GM18909 (cell line): ENCODE data around the gene CCT4.
"Not testable (repeated sequence)": the region's sequence is repeated elsewhere in the genome, so short reads cannot be mapped to it uniquely, and the experiment has no call there.

Experiments
- ATAC-seq: cut with Tn5 transposase; IDR thresholded peaks from one replicate; pipeline ENCODE4 v1.9.1; 2021; ENCODE audit warnings: mild to moderate bottlenecking; ENCODE audit not compliant: unreplicated experiment, poor library complexity

CCT4 gene

GRCh38 chr2:61882850-61883249 is 5.6 kb downstream of the CCT4 start:
- no peak for ATAC-seq

- ATAC-seq, result not testable (repeated sequence)
Observed at GRCh38 chr2:61879351-61879750, 9.1 kb downstream of the CCT4 start.

- ATAC-seq, result no peak
Observed at GRCh38 chr2:61878761-61879160, 9.7 kb downstream of the CCT4 start.

GRCh38 chr2:61877571-61878245 is 10.7 kb downstream of the CCT4 start:
- no peak for ATAC-seq

- ATAC-seq, result no peak
Observed at GRCh38 chr2:61876400-61876799, 12.1 kb downstream of the CCT4 start.

GRCh38 chr2:61866482-61867089 is 21.9 kb downstream of the CCT4 start:
- not testable (repeated sequence) for ATAC-seq

GRCh38 chr2:61862085-61862484 is 26.4 kb downstream of the CCT4 start:
- no peak for ATAC-seq

GRCh38 chr2:61857224-61857623 is 31.2 kb downstream of the CCT4 start:
- no peak for ATAC-seq

GRCh38 chr2:61855318-61855613 is 33.2 kb downstream of the CCT4 start:
- no peak for ATAC-seq

GRCh38 chr2:61854564-61855317 is 33.7 kb downstream of the CCT4 start:
- peak; percentile 92 for ATAC-seq

GRCh38 chr2:61853847-61854563 is 34.5 kb downstream of the CCT4 start, which contains the start of gene FAM161A:
FAM161A (minus strand) TSS chr2:61854060; CDS start chr2:61854041, 19 bp downstream.
- ATAC-seq, result peak; percentile 85

GRCh38 chr2:61853086-61853846 is 35.2 kb downstream of the CCT4 start:
- ATAC-seq, result peak; percentile 67

GRCh38 chr2:61851270-61851669 is 37.2 kb downstream of the CCT4 start:
- not testable (repeated sequence) for ATAC-seq

GRCh38 chr2:61845320-61845719 is 43.1 kb downstream of the CCT4 start:
- ATAC-seq, result no peak

- no peak for ATAC-seq
Observed at GRCh38 chr2:61841286-61841685, 47.2 kb downstream of the CCT4 start.

- ATAC-seq, result no peak
Observed at GRCh38 chr2:61834893-61835292, 53.6 kb downstream of the CCT4 start.

- no peak for ATAC-seq
Observed at GRCh38 chr2:61833971-61834370, 54.5 kb downstream of the CCT4 start.

- no peak for ATAC-seq
Observed at GRCh38 chr2:61832183-61832841, 56.1 kb downstream of the CCT4 start.

GRCh38 chr2:61822255-61822654 is 66.2 kb downstream of the CCT4 start:
- no peak for ATAC-seq
